Measurements from ENCODE around the gene CLCN4. TPM values are rescaled to one million over a fixed set of nuclear protein-coding genes. Genes with fewer than 3 reads are reported as not detected.

Gene CLCN4
- total RNA-seq, result under 1 TPM in 1 of 2 donors, not detected in 1; 0.19 TPM

DNA sequence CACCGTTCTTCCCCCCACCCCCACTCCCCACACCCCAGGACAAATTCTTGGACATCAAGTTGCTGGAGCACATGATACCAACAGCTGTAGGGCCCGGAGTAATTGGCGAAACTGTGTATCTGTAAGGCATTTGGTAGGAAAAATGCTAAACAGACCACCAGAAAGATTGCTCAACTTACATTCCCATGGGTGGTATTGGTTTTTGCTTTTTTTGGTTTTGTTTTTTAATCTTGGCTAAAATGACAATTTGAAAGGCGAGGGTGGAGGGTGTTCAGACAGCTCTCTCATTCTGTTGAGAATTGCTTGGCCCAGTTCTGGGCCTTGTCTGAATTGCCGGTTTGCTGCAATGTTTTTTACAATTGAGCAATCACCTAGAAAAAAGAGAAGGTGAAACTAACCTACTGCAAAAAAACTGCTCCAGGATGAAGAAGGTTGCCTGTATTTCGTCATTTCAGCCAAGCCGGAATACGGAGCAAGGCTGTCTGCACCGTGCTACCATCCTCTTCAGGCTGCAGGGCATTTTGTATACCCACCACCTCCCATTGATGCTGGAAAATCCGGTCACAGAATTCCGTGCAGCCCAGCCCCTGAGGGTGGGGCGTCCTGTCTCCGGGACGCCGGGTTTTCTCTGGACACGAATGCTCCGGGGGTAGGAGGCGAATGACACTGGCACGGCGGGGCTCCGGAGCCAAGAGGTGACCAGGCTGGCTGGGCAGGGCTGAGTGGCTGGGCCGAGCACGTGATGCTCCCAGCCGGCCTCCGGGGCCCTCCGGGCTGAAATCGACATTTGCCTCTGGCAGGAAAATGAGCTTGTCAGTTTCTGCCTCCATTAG is at the start of gene CLCN4:
Gene CLCN4, plus strand, starts transcription at position 777 of the 833 bp plus-strand sequence. CDS start 28,058 bp downstream, outside the sequence.
- H3K4me1 Mint-ChIP-seq, result no peaks in the 10 kb centered on the region
- no peaks in the 10 kb centered on the region for H3K9me3 Mint-ChIP-seq
- no peak within 1 kb of the TSS for H3K4me3 Mint-ChIP-seq
- H3K27me3 Mint-ChIP-seq, result peaks cover 22% of the 10 kb centered on the region
- no peak within 1 kb of the TSS for H3K27ac Mint-ChIP-seq
- no peak for ATAC-seq (replicated peaks)
- no peaks in the 10 kb centered on the region for H3K36me3 Mint-ChIP-seq (ENCODE audit: low read depth)

DNA sequence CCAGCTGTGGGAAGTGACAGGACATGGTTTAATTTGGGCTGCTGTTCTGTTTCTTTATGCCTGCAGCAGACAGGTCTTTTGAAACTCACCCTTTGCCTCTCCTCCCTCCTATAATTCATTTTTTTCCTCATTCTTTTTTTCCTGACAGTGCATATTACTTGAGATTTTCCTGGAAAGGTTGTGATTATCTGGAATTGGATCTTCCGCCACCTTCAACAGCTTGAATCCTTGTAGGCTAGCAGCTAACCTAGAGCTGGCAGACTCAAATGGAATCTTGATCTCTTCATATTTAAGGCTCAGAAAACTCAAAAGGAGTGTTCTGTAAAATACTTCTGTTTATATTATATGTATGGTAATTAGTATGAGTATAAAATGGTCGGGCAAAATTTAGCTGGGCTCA is 49.3 kb upstream of the CLCN4 start:
- no peak for ATAC-seq (replicated peaks)
- no peaks in the 10 kb centered on the region for H3K9me3 Mint-ChIP-seq
- peaks cover 7% of the 10 kb centered on the region for H3K36me3 Mint-ChIP-seq (ENCODE audit: low read depth)
- H3K27ac Mint-ChIP-seq, result peak overlapping the region; percentile 61
- H3K27me3 Mint-ChIP-seq, result no peaks in the 10 kb centered on the region
- peak overlapping the region; percentile 67 for H3K4me3 Mint-ChIP-seq
- H3K4me1 Mint-ChIP-seq, result peaks cover 6% of the 10 kb centered on the region

DNA sequence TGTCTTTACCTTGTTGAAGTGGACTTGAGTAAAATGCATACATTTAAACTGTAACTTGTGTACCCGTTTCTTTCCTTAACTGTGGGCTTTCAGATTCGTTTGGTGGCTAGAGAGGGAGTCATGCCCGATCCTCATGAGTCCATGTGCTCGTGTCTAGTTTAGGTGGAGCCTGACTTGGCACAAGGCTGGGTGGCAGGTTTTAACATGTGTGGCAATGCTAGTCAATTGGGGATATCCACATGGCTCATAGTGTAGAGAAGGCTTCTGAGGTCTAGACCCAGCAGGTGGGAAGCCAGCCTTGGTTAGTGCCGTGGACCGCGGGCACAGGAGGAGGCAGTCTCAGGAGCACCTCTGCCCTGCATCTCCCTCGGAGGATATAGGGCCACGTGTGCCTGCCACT is 48.5 kb upstream of the CLCN4 start:
- H3K27ac Mint-ChIP-seq, result no peak overlapping the region
- ATAC-seq (replicated peaks), result no peak
- peak overlapping the region; percentile 67 for H3K4me3 Mint-ChIP-seq

DNA sequence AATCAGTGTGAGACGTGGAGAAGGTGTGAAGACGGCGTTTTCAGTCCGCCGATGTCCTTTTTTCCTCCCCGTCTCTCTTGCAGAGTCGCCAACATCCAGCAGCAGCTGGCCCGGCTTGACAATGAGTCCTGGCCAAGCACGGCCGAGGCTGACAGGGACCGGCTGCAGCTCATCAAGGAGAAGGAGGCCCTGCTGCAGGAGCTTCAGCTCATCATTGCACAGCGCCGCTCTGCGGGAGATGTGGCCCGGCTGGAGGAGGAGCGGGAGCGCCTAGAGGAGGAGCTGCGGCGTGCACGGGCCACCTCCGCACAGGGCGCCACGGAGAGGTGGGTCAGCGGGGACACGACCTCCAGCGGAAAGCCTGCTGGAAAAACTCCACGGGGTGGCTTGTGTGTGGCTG is 47.1 kb upstream of the CLCN4 start:
- H3K27me3 Mint-ChIP-seq, result no peaks in the 10 kb centered on the region
- no peaks in the 10 kb centered on the region for H3K9me3 Mint-ChIP-seq
- no peak overlapping the region for H3K27ac Mint-ChIP-seq
- H3K4me1 Mint-ChIP-seq, result peaks cover 8% of the 10 kb centered on the region
- peak overlapping the region; percentile 28 for H3K4me3 Mint-ChIP-seq
- no peak for ATAC-seq (replicated peaks)
- peaks cover 7% of the 10 kb centered on the region for H3K36me3 Mint-ChIP-seq (ENCODE audit: low read depth)

More for the DNA sequence above, 48.5 kb upstream of the CLCN4 start:
- Mint-ChIP-seq H3K4me1 (peaks cover 8% of the 10 kb centered on the region), H3K36me3 (ENCODE audit: low read depth) (peaks cover 7% of the 10 kb centered on the region), H3K27me3 (no peaks in the 10 kb centered on the region), H3K9me3 (no peaks in the 10 kb centered on the region)

DNA sequence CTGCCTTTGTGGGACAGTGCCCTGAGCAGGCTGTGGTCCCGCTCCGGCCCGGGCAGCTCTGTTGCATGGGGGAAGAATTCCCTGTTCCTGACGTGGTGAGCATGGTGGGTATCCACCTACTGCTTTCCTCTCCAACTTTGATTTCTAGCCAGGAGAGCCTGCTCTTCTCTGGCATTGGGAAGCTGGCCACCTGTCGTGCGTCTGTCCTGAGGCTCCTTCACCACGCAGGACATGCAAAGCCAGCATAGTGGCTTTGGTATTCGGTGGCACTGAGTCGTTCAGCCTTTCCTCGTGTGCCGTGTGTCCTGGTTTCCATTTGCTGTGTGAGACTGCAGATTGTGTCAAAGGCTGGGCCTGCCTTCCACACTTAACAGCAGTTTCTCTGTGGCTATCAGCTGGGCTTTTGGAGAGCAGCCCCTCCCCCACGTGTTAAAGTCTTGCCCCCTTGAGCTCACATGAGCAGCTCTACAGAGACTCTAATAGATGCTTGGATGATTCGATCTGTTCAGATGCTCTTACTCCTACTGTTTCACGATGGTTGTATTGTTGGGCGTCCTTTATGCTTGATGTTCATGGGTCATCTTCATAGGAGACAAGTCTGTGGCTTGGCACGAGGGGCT is 46.3 kb upstream of the CLCN4 start:
- Mint-ChIP-seq H3K36me3 (ENCODE audit: low read depth) (peaks cover 7% of the 10 kb centered on the region), H3K27ac (peak overlapping the region; percentile 77), H3K9me3 (no peaks in the 10 kb centered on the region), H3K27me3 (no peaks in the 10 kb centered on the region), H3K4me1 (peaks cover 8% of the 10 kb centered on the region), H3K4me3 (peak overlapping the region; percentile 72)
- no peak for ATAC-seq (replicated peaks)

DNA sequence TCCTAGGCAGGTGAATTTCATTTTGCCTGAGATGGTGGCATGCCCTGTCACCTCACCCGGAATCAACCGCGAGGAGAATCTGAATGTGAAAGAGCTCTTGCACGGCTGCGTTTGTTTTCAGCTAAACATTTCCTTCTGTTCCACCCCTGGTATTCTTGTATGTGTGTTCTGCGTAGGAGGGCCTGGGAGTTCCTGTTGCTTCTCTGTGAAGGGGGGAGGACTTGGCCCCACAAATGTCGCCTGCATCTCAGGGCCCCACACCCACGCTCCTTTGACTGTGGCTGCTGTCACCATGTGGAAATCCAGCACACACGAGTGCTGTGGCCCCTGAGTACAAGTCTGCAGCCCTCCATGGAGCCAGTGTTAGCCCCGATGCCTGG is 45.8 kb upstream of the CLCN4 start:
- ATAC-seq (replicated peaks), result peak; percentile 44
- no peaks in the 10 kb centered on the region for H3K9me3 Mint-ChIP-seq
- peak overlapping the region; percentile 77 for H3K27ac Mint-ChIP-seq
- peaks cover 8% of the 10 kb centered on the region for H3K4me1 Mint-ChIP-seq
- H3K4me3 Mint-ChIP-seq, result peak overlapping the region; percentile 72
- H3K36me3 Mint-ChIP-seq (ENCODE audit: low read depth), result peaks cover 7% of the 10 kb centered on the region
- no peaks in the 10 kb centered on the region for H3K27me3 Mint-ChIP-seq

DNA sequence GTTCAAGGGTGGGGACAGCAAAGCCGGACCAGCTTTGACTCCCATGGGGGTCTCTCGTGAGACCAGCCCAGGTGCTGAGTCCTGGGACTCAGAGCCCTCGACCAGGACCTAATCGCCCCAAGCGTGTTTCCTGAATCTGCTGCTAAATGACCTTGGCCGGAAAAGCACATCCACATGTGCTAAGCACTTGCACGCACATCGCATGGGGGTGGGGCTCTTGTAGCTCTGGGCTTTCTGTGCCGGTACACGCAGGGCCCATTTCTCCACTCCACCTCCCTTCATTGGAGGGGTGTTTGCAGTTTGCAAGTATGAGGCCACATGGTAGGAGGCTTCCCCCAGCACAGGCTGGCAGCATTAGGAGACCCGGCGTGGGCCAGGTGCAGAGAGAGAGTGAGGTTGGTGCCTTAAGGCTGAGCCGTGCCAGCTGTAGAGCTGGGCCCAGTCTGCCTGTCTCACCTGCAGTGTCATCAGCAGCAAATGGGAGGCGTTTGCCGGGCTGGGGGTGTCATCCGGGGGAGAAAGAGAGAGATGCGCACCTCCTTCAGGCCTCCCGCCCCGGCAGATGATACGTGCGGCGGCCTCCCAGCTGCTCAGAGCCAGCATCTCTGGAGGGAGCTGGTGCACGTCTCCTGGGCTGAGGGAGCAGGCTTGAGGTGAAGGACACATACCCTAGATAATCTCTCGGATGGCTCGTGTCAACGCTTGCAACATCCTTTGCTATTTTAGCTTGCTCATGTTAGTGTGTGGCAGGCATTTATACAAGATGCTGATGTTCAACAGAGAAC is 45.2 kb upstream of the CLCN4 start:
- H3K9me3 Mint-ChIP-seq, result no peaks in the 10 kb centered on the region
- peak; percentile 47 for ATAC-seq (replicated peaks)
- H3K4me3 Mint-ChIP-seq, result peak overlapping the region; percentile 72
- peaks cover 12% of the 10 kb centered on the region for H3K36me3 Mint-ChIP-seq (ENCODE audit: low read depth)
- H3K27me3 Mint-ChIP-seq, result no peaks in the 10 kb centered on the region
- H3K4me1 Mint-ChIP-seq, result peaks cover 8% of the 10 kb centered on the region
- peak overlapping the region; percentile 77 for H3K27ac Mint-ChIP-seq

DNA sequence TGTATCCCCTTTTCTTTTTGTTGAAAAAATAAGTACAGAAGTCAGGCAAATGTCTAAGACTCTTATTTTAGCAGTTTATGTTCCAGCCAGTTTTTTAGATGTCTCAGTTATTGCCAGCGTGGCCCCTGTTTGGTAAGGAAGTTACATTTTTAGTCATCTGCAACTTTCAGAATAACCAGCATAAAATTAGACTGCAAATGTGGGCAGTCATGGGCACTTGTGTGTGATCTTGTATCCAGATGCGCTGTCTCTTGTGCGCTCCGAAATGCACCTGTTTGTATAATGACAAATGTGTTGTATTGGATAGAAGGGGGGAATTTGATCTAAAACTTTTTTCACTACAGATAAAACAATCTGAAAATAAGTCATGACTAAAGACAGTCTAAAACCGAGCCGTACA is 44.3 kb upstream of the CLCN4 start:
- H3K27ac Mint-ChIP-seq, result peak overlapping the region; percentile 36
- peak overlapping the region; percentile 72 for H3K4me3 Mint-ChIP-seq
- no peaks in the 10 kb centered on the region for H3K9me3 Mint-ChIP-seq
- peaks cover 15% of the 10 kb centered on the region for H3K36me3 Mint-ChIP-seq (ENCODE audit: low read depth)
- H3K27me3 Mint-ChIP-seq, result no peaks in the 10 kb centered on the region
- H3K4me1 Mint-ChIP-seq, result peaks cover 8% of the 10 kb centered on the region
- peak; percentile 68 for ATAC-seq (replicated peaks)

DNA sequence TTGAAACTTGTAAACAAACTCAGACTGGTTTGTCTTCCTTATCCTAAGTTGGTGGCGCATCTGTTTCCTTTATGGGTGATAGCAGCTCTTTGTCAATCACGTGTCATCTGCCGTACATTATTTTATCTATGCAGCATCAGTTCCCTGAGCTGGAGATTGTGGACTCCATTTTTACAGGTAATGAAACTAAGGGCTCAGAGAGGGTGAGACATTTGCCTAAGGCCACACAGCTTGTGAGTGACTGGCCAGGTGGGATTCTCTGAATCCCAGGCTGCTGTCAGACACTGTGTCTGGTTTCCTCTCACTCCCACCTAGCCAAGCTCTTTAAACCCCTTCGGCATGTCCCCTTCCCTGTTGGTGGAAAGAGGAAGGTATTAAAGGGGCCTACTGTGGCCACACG is 41.7 kb upstream of the CLCN4 start:
- Mint-ChIP-seq H3K36me3 (ENCODE audit: low read depth) (peaks cover 30% of the 10 kb centered on the region), H3K27me3 (no peaks in the 10 kb centered on the region), H3K27ac (no peak overlapping the region), H3K4me1 (peaks cover 14% of the 10 kb centered on the region), H3K4me3 (no peak overlapping the region), H3K9me3 (no peaks in the 10 kb centered on the region)
- ATAC-seq (replicated peaks), result no peak

DNA sequence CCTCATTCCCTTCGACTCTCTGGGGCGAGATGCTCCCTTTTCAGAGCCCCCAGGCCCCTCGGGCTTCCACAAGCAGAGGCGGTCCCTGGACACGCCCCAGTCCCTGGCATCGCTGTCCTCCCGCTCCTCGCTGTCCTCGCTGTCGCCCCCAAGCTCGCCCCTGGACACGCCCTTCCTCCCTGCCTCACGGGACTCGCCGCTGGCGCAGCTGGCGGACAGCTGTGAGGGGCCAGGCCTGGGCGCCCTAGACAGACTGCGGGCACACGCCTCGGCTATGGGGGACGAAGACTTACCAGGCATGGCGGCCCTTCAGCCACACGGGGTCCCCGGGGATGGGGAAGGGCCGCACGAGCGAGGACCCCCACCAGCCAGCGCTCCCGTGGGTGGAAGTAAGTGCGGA is 39.5 kb upstream of the CLCN4 start:
- H3K4me1 Mint-ChIP-seq, result peaks cover 9% of the 10 kb centered on the region
- ATAC-seq (replicated peaks), result no peak
- no peak overlapping the region for H3K4me3 Mint-ChIP-seq
- no peak overlapping the region for H3K27ac Mint-ChIP-seq
- H3K27me3 Mint-ChIP-seq, result no peaks in the 10 kb centered on the region
- H3K9me3 Mint-ChIP-seq, result no peaks in the 10 kb centered on the region
- peaks cover 23% of the 10 kb centered on the region for H3K36me3 Mint-ChIP-seq (ENCODE audit: low read depth)

DNA sequence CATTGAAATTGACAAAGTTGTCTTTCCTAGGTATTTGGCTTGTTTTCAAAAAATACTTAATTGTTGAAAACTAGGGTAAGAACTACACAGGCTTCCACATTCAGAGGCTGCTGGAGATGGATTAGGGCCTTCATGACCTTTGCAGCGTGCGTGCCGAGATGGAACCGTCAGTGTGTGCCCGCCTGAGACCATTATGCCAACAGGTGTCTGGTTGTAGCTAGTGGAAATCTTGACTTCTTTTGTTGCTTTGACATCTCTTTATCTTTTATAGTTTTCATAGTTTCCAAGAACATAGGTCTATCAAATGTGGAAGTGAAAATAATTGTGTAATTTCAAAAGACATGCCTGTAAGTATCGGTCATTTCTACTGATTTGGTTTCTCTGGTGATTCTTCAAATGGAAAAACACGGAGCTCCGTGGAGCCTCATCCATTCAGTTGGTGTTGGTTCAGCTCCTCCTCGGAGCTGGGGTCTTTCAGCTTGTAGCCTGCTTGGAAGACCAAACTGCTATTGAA is 38.9 kb upstream of the CLCN4 start:
- Mint-ChIP-seq H3K27ac (no peak overlapping the region), H3K36me3 (ENCODE audit: low read depth) (peaks cover 23% of the 10 kb centered on the region)

DNA sequence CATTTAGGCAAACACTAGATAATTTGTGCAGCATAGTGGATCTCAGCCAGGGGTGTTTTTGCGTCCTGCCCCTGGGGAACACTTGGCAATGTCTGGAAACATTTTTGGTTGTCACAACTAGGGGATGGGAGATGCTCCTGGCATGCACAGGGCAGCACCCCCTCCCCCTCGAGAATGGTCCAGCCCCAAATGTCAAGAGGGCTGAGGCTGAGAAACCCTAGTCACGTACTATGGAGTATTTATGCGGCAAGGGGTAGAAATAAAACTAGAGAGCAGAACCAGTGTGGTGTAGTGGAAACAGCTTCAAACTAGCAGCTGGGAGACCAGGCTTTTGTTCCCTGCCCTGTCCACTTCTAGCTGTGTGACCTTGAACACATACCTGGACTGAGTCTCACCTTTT is 38.2 kb upstream of the CLCN4 start:
- peaks cover 6% of the 10 kb centered on the region for H3K4me1 Mint-ChIP-seq
- ATAC-seq (replicated peaks), result no peak
- H3K4me3 Mint-ChIP-seq, result no peak overlapping the region
- H3K27me3 Mint-ChIP-seq, result no peaks in the 10 kb centered on the region
- H3K9me3 Mint-ChIP-seq, result no peaks in the 10 kb centered on the region
- peaks cover 23% of the 10 kb centered on the region for H3K36me3 Mint-ChIP-seq (ENCODE audit: low read depth)
- H3K27ac Mint-ChIP-seq, result peak overlapping the region; percentile 72

More for the DNA sequence above, 38.9 kb upstream of the CLCN4 start:
- peaks cover 6% of the 10 kb centered on the region for H3K4me1 Mint-ChIP-seq
- no peak for ATAC-seq (replicated peaks)
- no peaks in the 10 kb centered on the region for H3K27me3 Mint-ChIP-seq
- no peak overlapping the region for H3K4me3 Mint-ChIP-seq
- H3K9me3 Mint-ChIP-seq, result no peaks in the 10 kb centered on the region

DNA sequence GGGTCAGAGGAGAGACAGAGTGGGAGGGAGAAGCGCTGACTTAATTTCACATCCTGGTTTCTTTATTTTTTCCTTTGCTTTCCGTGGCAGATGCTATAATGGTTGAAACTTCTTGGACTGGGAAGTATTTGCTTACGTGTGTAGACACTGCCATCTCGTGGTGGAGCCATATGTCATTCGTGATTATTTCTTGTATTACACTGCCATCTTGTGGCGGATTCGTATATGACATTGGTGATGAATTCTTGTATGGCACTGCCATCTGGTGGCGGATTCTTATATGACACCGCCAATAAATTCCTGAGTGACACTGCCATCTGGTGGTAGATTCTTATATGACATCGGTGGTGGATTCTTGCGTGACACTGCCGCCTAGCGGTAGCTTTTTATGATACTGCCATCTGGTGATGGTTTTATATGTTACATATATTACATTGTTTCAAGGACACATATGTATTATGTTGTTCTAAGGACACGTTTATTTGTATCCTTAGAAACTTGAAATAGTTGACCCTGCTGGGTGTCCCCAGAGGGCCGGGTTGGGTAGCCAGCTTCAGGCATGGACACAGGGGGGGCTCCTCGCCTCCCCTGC is 37.3 kb upstream of the CLCN4 start:
- Mint-ChIP-seq H3K9me3 (no peaks in the 10 kb centered on the region), H3K27ac (peak overlapping the region; percentile 72), H3K27me3 (no peaks in the 10 kb centered on the region), H3K4me3 (peak overlapping the region; percentile 30), H3K36me3 (ENCODE audit: low read depth) (peaks cover 23% of the 10 kb centered on the region), H3K4me1 (peaks cover 6% of the 10 kb centered on the region)
- peak; percentile 70 for ATAC-seq (replicated peaks)

DNA sequence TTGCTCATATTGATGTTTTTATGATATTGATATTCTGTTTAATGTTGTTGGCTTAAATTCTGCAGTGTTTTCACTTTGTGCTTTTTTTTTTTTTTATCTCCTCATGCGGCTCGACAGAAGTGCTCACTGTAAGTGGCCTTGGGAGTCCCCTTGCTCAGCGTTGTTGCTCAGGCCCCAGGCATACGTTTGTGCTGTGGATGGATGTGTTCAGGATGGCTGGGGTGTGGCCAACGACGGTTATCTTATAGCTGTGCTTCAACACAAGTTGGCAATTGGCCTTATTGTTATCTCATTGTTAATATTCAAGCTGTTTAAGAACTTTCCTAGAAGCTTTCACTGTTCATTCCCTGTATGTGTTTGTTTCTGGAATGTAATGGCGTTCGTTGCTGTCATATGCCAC is 36.4 kb upstream of the CLCN4 start:
- ATAC-seq (replicated peaks), result no peak
- Mint-ChIP-seq H3K27ac (no peak overlapping the region), H3K4me3 (no peak overlapping the region), H3K9me3 (no peaks in the 10 kb centered on the region), H3K27me3 (no peaks in the 10 kb centered on the region), H3K36me3 (ENCODE audit: low read depth) (peaks cover 23% of the 10 kb centered on the region), H3K4me1 (peaks cover 6% of the 10 kb centered on the region)
